H1 (cell line): ENCODE measurements around the gene CRKL. TPM values are rescaled to one million over a fixed set of nuclear protein-coding genes. Genes with fewer than 3 reads are reported as not detected.

Experiments
- CTCF ChIA-PET: fragments of 300-600 bp; sonication (Branson Sonifier 250); formaldehyde crosslinking; loops from one replicate; lab custom pipeline; 2021; ENCODE audit not compliant: partially characterized antibody; lab: Charles Lee
- POLR2A ChIA-PET: fragments of 300-600 bp; sonication (Branson Sonifier 250); formaldehyde crosslinking; loops from one replicate; lab custom pipeline; 2021; ENCODE audit warnings: inconsistent platforms; ENCODE audit not compliant: partially characterized antibody; lab: Charles Lee
- DNase-seq, 2 experiments: peaks; one replicate each; pipeline versions ENCODE4 v3.0.0 to v3.0.0-alpha.2; 2010 to 2022; ENCODE audit warnings: low spot score in 2 of 2, low read depth in 1 of 2, mixed read lengths in 1 of 2
- FAIRE-seq: peaks from 2 replicates; lab custom pipeline; 2011; peaks lifted over from hg19 to GRCh38; lab: Jason Lieb, UNC
- H2AFZ ChIP-seq: 2 replicates; pipeline ENCODE4 v1.8.1; 2012; ENCODE audit warnings: low read length, inconsistent platforms
- H2AK5ac ChIP-seq: 2 replicates; pipeline ENCODE4 v1.6.1; 2013; ENCODE audit warnings: low read depth, low read length
- H2BK120ac ChIP-seq: replicated peaks from 2 replicates; pipeline ENCODE3; 2013; ENCODE audit warnings: low read depth, low read length, inconsistent platforms
- H2BK12ac ChIP-seq: 2 replicates; pipeline ENCODE4 v1.6.1; 2013; ENCODE audit warnings: low read depth, low read length
- H2BK15ac ChIP-seq: 2 replicates; pipeline ENCODE4 v1.6.1; 2013; ENCODE audit warnings: low read length
- H2BK20ac ChIP-seq: 2 replicates; pipeline ENCODE4 v1.6.1; 2013; ENCODE audit warnings: low read length
- H2BK5ac ChIP-seq: 2 replicates; pipeline ENCODE4 v1.6.1; 2013; ENCODE audit warnings: low read depth, low read length
- H3K14ac ChIP-seq: 2 replicates; pipeline ENCODE4 v1.6.1; 2013; ENCODE audit warnings: inconsistent platforms; ENCODE audit not compliant: insufficient read length
- H3K18ac ChIP-seq: 2 replicates; pipeline ENCODE4 v1.6.1; 2013; ENCODE audit warnings: low read length; ENCODE audit errors: extremely low read depth
- H3K23ac ChIP-seq: 2 replicates; pipeline ENCODE4 v1.6.1; 2013; ENCODE audit warnings: inconsistent platforms; ENCODE audit not compliant: insufficient read length
- H3K23me2 ChIP-seq: 2 replicates; pipeline ENCODE4 v1.6.1; 2013; ENCODE audit warnings: low read depth, low read length
- H3K27ac ChIP-seq: 2 replicates; pipeline ENCODE4 v1.6.1; 2011; ENCODE audit warnings: low read depth, low read length, inconsistent platforms
- H3K27me3 ChIP-seq, 4 experiments: replicated peaks in 1 of 4; 1 replicate in 1 of 4; 2 replicates in 3 of 4; pipeline versions ENCODE4 v1.6.1 to v1.8.1; 2011 to 2013; ENCODE audit warnings: low read length in 3 of 4, mild to moderate bottlenecking in 3 of 4, inconsistent platforms in 2 of 4, mixed read lengths in 2 of 4, moderate library complexity in 1 of 4; ENCODE audit not compliant: control insufficient read depth in 3 of 4, insufficient read depth in 3 of 4; ENCODE audit errors: extremely low read depth in 1 of 4
- H3K36me3 ChIP-seq, 4 experiments: 2 replicates each; pipeline versions ENCODE4 v1.6.1 to v1.8.1; 2011 to 2013; ENCODE audit warnings: mild to moderate bottlenecking in 4 of 4, low read length in 3 of 4, moderate library complexity in 2 of 4, control low read depth in 1 of 4, inconsistent platforms in 1 of 4; ENCODE audit not compliant: insufficient read depth in 4 of 4, control insufficient read depth in 2 of 4
- H3K4ac ChIP-seq: replicated peaks from 2 replicates; pipeline ENCODE3; 2013; ENCODE audit warnings: low read length, low read depth, mixed read lengths, inconsistent platforms; ENCODE audit not compliant: insufficient read length
- H3K4me1 ChIP-seq, 4 experiments: replicated peaks in 1 of 4; 1 replicate in 1 of 4; 2 replicates in 3 of 4; pipeline versions ENCODE4 v1.6.1 to v1.8.1; 2011 to 2013; ENCODE audit warnings: low read length in 3 of 4, inconsistent platforms in 2 of 4, mixed read lengths in 1 of 4; ENCODE audit not compliant: insufficient read depth in 4 of 4, control insufficient read depth in 3 of 4
- H3K4me2 ChIP-seq, 2 experiments: 2 replicates each; pipeline versions ENCODE4 v1.6.1 to v1.8.1; 2011 to 2013; ENCODE audit warnings: low read depth in 2 of 2, low read length in 2 of 2, control low read depth in 1 of 2, inconsistent platforms in 1 of 2, mild to moderate bottlenecking in 1 of 2; ENCODE audit not compliant: insufficient read depth in 1 of 2
- H3K4me3 ChIP-seq, 4 experiments: fragments of 200-600, 300-600 bp in 1 of 4; sonication (generic), shearing (Covaris generic), sonication (Bioruptor Twin) in 1 of 4; 2 replicates each; pipeline versions ENCODE4 v1.5.1 to v1.8.1; 2011 to 2016; ENCODE audit warnings: low read length in 4 of 4, low read depth in 3 of 4, control low read depth in 2 of 4, inconsistent platforms in 2 of 4, mild to moderate bottlenecking in 2 of 4, mixed read lengths in 1 of 4, moderate library complexity in 1 of 4; ENCODE audit not compliant: insufficient read depth in 2 of 4; ENCODE audit errors: extremely low read depth in 1 of 4
- H3K56ac ChIP-seq: replicated peaks from 2 replicates; pipeline ENCODE3; 2013; ENCODE audit warnings: low read depth, mild to moderate bottlenecking, mixed read lengths, low read length, inconsistent platforms; ENCODE audit not compliant: insufficient read length
- H3K79me1 ChIP-seq: 2 replicates; pipeline ENCODE4 v1.6.1; 2013; ENCODE audit warnings: low read depth, low read length, control low read depth
- H3K79me2 ChIP-seq, 2 experiments: 2 replicates each; pipeline versions ENCODE4 v1.6.1 to v1.8.1; 2012 to 2013; ENCODE audit warnings: low read length in 2 of 2, mild to moderate bottlenecking in 2 of 2, inconsistent platforms in 1 of 2; ENCODE audit not compliant: insufficient read depth in 2 of 2, control insufficient read depth in 1 of 2
- H3K9ac ChIP-seq, 4 experiments: replicated peaks in 1 of 4; 1 replicate in 1 of 4; 2 replicates in 3 of 4; pipeline versions ENCODE4 v1.6.1 to v1.8.1; 2011 to 2013; ENCODE audit warnings: low read depth in 3 of 4, low read length in 3 of 4, control low read depth in 2 of 4, mild to moderate bottlenecking in 2 of 4, moderate library complexity in 2 of 4, inconsistent platforms in 1 of 4; ENCODE audit errors: extremely low read depth in 1 of 4
- H3K9me3 ChIP-seq, 2 experiments: 2 replicates each; pipeline versions ENCODE4 v1.6.1 to v1.8.1; 2012 to 2013; ENCODE audit warnings: mild to moderate bottlenecking in 2 of 2, moderate library complexity in 2 of 2, control low read depth in 1 of 2, inconsistent platforms in 1 of 2, low read depth in 1 of 2, low read length in 1 of 2, mixed read lengths in 1 of 2; ENCODE audit not compliant: insufficient read depth in 2 of 2
- H4K20me1 ChIP-seq, 2 experiments: replicated peaks in 1 of 2; 2 replicates each; pipeline versions ENCODE3 to v1.8.1; 2011 to 2013; ENCODE audit warnings: inconsistent platforms in 2 of 2, low read length in 2 of 2, mild to moderate bottlenecking in 1 of 2; ENCODE audit not compliant: insufficient read depth in 2 of 2, control insufficient read depth in 1 of 2
- H4K5ac ChIP-seq: 2 replicates; pipeline ENCODE4 v1.6.1; 2013; ENCODE audit warnings: low read length, low read depth, mixed read lengths, inconsistent platforms; ENCODE audit not compliant: insufficient read length
- H4K8ac ChIP-seq: 2 replicates; pipeline ENCODE4 v1.8.0; 2013; ENCODE audit warnings: mild to moderate bottlenecking, moderate library complexity, low read length, inconsistent platforms; ENCODE audit not compliant: insufficient read depth; ENCODE audit errors: extremely low read depth
- H4K91ac ChIP-seq: replicated peaks from 2 replicates; pipeline ENCODE3; 2013; ENCODE audit warnings: low read length, mixed read lengths, inconsistent platforms; ENCODE audit not compliant: insufficient read length
- BACH1 ChIP-seq: IDR thresholded peaks from 2 replicates; pipeline ENCODE4 v1.6.1; 2012; ENCODE audit warnings: low read length, improper control_type of control experiment
- BCL11A ChIP-seq, 2 experiments: IDR thresholded peaks; one replicate each; pipeline ENCODE4 v1.6.1; 2011; ENCODE audit warnings: low read depth in 2 of 2, low read length in 2 of 2, mild to moderate bottlenecking in 2 of 2
- CBX8 ChIP-seq: fragments of 300-800, 300-1000 bp; sonication (generic); IDR thresholded peaks from 2 replicates; pipeline ENCODE4 v1.7.1; 2016; ENCODE audit warnings: low read depth, low read length, borderline replicate concordance
- EGR1 ChIP-seq: IDR thresholded peaks from 2 replicates; pipeline ENCODE4 v1.6.1; 2011; ENCODE audit warnings: low read depth, low read length, borderline replicate concordance
- EP300 ChIP-seq, 2 experiments: IDR thresholded peaks; 1 replicate in 1 of 2; 2 replicates in 1 of 2; pipeline ENCODE4 v1.6.1; 2011 to 2012; ENCODE audit warnings: low read depth in 2 of 2, low read length in 2 of 2, mild to moderate bottlenecking in 2 of 2, borderline replicate concordance in 1 of 2, inconsistent platforms in 1 of 2, moderate library complexity in 1 of 2
- NRF1 ChIP-seq: IDR thresholded peaks from 2 replicates; pipeline ENCODE4 v1.6.1; 2011; ENCODE audit warnings: mild to moderate bottlenecking, low read depth, low read length, improper control_type of control experiment
- PHF8 ChIP-seq: fragments of 200-600 bp; sonication (generic); conservative IDR thresholded peaks from 2 replicates; pipeline ENCODE4 v1.7.1; 2012; ENCODE audit warnings: low read depth, mild to moderate bottlenecking, inconsistent platforms, low read length, moderate library complexity
- SP4 ChIP-seq: IDR thresholded peaks from 2 replicates; pipeline ENCODE4 v1.6.1; 2012; ENCODE audit warnings: low read length, inconsistent platforms
- TBP ChIP-seq: IDR thresholded peaks from 2 replicates; pipeline ENCODE4 v1.6.1; 2011; ENCODE audit warnings: low read depth, low read length, improper control_type of control experiment
- YY1 ChIP-seq: IDR thresholded peaks from 2 replicates; pipeline ENCODE4 v1.6.1; 2011; ENCODE audit warnings: low read depth, mild to moderate bottlenecking, low read length
- WGBS, 2 experiments: shearing (Covaris generic) in 1 of 2; methylation state at CpG; one replicate each; pipeline versions ENCODE4 v1.1.6 to v1.1.7; 2013 to 2015; ENCODE audit warnings: low lambda C conversion rate in 2 of 2, mixed read lengths in 2 of 2, inconsistent platforms in 1 of 2, low coverage in 1 of 2, missing lambda C conversion rate in 1 of 2; ENCODE audit not compliant: insufficient replicate concordance in 2 of 2, insufficient coverage in 1 of 2, insufficient read length in 1 of 2; ENCODE audit errors: extremely low coverage in 1 of 2, missing lambda C conversion rate in 1 of 2; 5-methylcytosine and 5-hydroxymethylcytosine counted together
- polyA plus RNA-seq, 7 experiments: library from polyadenylated mRNA; depleted of rRNA in 3 of 7; stranded (reverse) in 5 of 7; unstranded in 2 of 7; fragments of >200 nt in 5 of 7; fragments of 200-250 nt in 2 of 7; gene quantifications; 1 replicate in 5 of 7; 2 replicates in 1 of 7; 4 replicates in 1 of 7; pipeline versions ENCODE4 v1.2.1 to v1.2.3, GENCODE V29; 2011 to 2013; ENCODE audit warnings: missing spikeins in 2 of 7, mixed read lengths in 2 of 7
- total RNA-seq: library from RNA; stranded (reverse); fragmentation: NEBNext Ultra II Directional; extraction: Animal tissue kit (Norgen Biotek cat#: 25700); gene quantifications from 2 replicates; pipeline ENCODE4 v1.2.1, GENCODE V29; 2021
- TF ChIP-seq, protein P1 (sequence below): IDR thresholded peaks from 2 replicates; pipeline ENCODE4 v1.6.1; 2012; ENCODE audit warnings: inconsistent platforms

Gene CRKL
- total and polyA plus RNA-seq, 2 of the 8 experiments (the other 6 are each of a cell fraction or from before 2014, with no cell fraction given) = 34.5 to 94.5 TPM

DNA sequence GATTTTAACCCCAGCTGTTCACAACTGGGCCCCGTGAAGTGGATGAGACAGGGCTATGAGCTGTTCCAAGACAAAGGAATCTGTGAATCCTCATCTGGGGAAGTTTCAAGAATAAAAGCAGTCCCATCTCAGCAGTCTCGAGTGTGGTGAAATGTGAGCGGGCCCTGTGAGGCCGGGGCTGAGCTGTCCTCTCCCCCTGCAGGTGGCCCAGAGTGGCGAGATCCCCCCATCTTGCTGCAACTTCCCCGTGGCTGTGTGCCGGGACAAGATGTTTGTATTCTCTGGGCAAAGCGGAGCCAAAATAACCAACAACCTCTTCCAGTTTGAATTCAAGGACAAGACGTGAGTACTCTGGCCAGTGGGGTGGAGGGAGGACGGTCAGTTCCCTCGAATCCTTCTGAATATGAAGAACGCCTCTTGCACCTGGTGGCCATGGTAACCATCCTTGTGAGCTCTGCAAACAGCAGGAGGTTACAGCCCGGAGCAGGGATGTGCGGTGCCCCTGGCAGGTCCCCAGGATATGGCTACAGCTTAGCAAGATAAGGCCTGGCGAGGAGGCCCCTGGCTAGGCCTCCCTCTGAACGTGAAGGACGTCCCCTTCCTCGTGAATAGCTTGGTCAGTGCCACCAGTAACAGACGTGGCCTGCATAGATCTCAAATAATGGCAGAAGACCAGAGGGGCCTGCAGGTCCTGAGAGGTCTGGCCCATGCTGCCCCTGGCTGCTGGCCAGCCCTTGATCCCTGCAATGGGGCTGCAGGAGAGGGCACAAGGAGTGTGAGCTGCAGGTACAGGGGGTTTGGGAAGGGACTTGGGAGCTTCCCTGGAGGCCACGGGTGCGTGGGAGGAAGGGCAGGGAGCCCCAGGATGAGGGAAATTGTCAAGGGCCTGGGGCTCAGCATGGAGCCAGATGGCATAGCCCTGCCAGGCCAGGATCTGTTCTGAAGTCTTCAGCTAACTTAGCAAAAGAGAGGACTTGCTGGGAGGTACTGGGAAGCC, 73.3 kb downstream of the CRKL start:
- no peak overlapping the region for H2BK120ac ChIP-seq
- no peaks in the 10 kb centered on the region for H3K27me3 ChIP-seq
- H3K23ac ChIP-seq = no peak overlapping the region
- no peaks in the 10 kb centered on the region for H3K9me3 ChIP-seq
- no peak overlapping the region for H3K18ac ChIP-seq
- no peak overlapping the region for H3K14ac ChIP-seq
- no peak overlapping the region for H2AFZ ChIP-seq
- no peaks in the 10 kb centered on the region; the same call in 1 of the 2 replicates for H3K23me2 ChIP-seq
- no peak for FAIRE-seq
- H2BK20ac ChIP-seq = no peak overlapping the region
- H3K4me3 ChIP-seq = no peak overlapping the region
- H2BK12ac ChIP-seq = no peak overlapping the region
- no peak overlapping the region for H4K91ac ChIP-seq
- no peak overlapping the region for H3K56ac ChIP-seq
- ChIA-PET POLR2A (interaction anchor here (1.4 to 3.5 kb wide), 5 partner anchors 8 to 19 kb away, joined by 4 to 17 read pairs (median 5); partner anchors contain the start of gene LZTR1), CTCF (interaction anchor here (0.7 to 2.6 kb wide), 9 partner anchors 9 to 105 kb away, joined by 3 to 9 read pairs (median 4); no protein-coding TSS in a partner anchor)
- H4K5ac ChIP-seq = no peak overlapping the region
- WGBS, 2 experiments = 88% methylated on average over 21 of the region's 21 CpGs; no CpG with 5 or more reads in 1 of the 2 experiments
- H3K4me1 ChIP-seq = no peaks in the 10 kb centered on the region; a peak in 1 of 7 replicates
- H3K9ac ChIP-seq = no peak overlapping the region
- no peak overlapping the region for H3K4me2 ChIP-seq
- H3K36me3 ChIP-seq = peaks cover 0 to 10% (median 3%) of the 10 kb centered on the region in 4 experiments; a peak in 3 of 8 replicates
- H2BK5ac ChIP-seq = no peak overlapping the region; the same call in 1 of the 2 replicates
- H3K4ac ChIP-seq = no peak overlapping the region
- no peaks in the 10 kb centered on the region for H3K79me1 ChIP-seq
- no peak overlapping the region for H2AK5ac ChIP-seq
- no peak overlapping the region for H3K27ac ChIP-seq
- DNase-seq = no peak
- H4K20me1 ChIP-seq = peaks cover 0 to 8% of the 10 kb centered on the region in 2 experiments
- no peak overlapping the region for H2BK15ac ChIP-seq
- H3K79me2 ChIP-seq = no peaks in the 10 kb centered on the region
- H4K8ac ChIP-seq = no peak overlapping the region
- TF ChIP-seq CBX8 (no peak), PHF8 (no peak), EP300 (IDR thresholded peaks at IDR 0.05; ENCODE audit: borderline replicate concordance in 1 of 2, low read depth in 2 of 2, low read length in 2 of 2) (no peak), NRF1 (no peak), BCL11A (IDR thresholded peaks at IDR 0.05; ENCODE audit: low read depth in 2 of 2, low read length in 2 of 2) (no peak), EGR1 (no peak), BACH1 (no peak), YY1 (no peak), TBP (no peak), SP4 (no peak)
- TF ChIP-seq, protein P1, sequence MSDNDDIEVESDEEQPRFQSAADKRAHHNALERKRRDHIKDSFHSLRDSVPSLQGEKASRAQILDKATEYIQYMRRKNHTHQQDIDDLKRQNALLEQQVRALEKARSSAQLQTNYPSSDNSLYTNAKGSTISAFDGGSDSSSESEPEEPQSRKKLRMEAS = no peak
